GM12878 (cell line): Measurements from ENCODE around the gene ARAP2. TPM values are rescaled to one million over a fixed set of nuclear protein-coding genes. Genes with fewer than 3 reads are reported as not detected.

Source experiments
- ATAC-seq: fragments of 200-7000 bp; cut with Tn5 transposase; 3 replicates; pipeline ENCODE4 v1.9.1; 2020; ENCODE audit warnings: mild to moderate bottlenecking, moderate library complexity
- BruUV-seq: library from RNA; stranded (reverse); fragments of 400-500 nt; replicated peaks from 2 replicates; lab custom pipeline; 2021; lab: Mats Ljungman, UMichigan
- CTCF ChIA-PET: fragments of 300-600 bp; sonication (Branson Sonifier 250); formaldehyde crosslinking; extraction: SDS; loops from one replicate; lab custom pipeline; 2021; ENCODE audit warnings: inconsistent platforms; lab: Yijun Ruan, JAX
- POLR2A ChIA-PET: fragments of 350-600 bp; formaldehyde crosslinking; extraction: SDS; loops from one replicate; lab custom pipeline; 2021; ENCODE audit warnings: inconsistent platforms; lab: Charles Lee
- RAD21 ChIA-PET: fragments of 300-600 bp; sonication (Branson Sonifier 250); formaldehyde crosslinking; loops from one replicate; lab custom pipeline; 2023; ENCODE audit warnings: antibody characterized with exemption; ENCODE audit not compliant: unreplicated experiment; lab: Charles Lee
- SMC1A ChIA-PET: fragments of 300-600 bp; sonication (Branson Sonifier 250); formaldehyde crosslinking; loops from one replicate; lab custom pipeline; 2023; ENCODE audit not compliant: unreplicated experiment, uncharacterized antibody; lab: Charles Lee
- DNase-seq: peaks from one replicate; pipeline ENCODE4 v3.0.0-alpha.2; 2011; ENCODE audit warnings: low read depth, low spot score
- FAIRE-seq: peaks from 3 replicates; lab custom pipeline; 2011; peaks lifted over from hg19 to GRCh38; lab: Jason Lieb, UNC
- H2AFZ ChIP-seq: 2 replicates; pipeline ENCODE4 v1.6.0; 2011; ENCODE audit warnings: low read depth, low read length, control low read depth; ENCODE audit not compliant: control insufficient read depth
- H3K27ac ChIP-seq: 2 replicates; pipeline ENCODE4 v1.5.1; 2011; ENCODE audit warnings: control low read depth; ENCODE audit not compliant: control insufficient read depth, insufficient read depth
- H3K27me3 ChIP-seq, 2 experiments: replicated peaks in 1 of 2; 2 replicates each; pipeline versions ENCODE4 v1.6.0 to v1.6.1; 2011; ENCODE audit warnings: low read length in 1 of 2; ENCODE audit not compliant: control insufficient read depth in 2 of 2, insufficient read depth in 2 of 2
- H3K36me3 ChIP-seq, 2 experiments: 2 replicates each; pipeline ENCODE4 v1.5.1; 2011; ENCODE audit warnings: low read length in 1 of 2; ENCODE audit not compliant: control insufficient read depth in 2 of 2, insufficient read depth in 2 of 2
- H3K4me1 ChIP-seq: 2 replicates; pipeline ENCODE4 v1.6.1; 2011; ENCODE audit warnings: mild to moderate bottlenecking, low read length, moderate library complexity, mixed read lengths; ENCODE audit not compliant: control insufficient read depth, insufficient read depth
- H3K4me2 ChIP-seq: 2 replicates; pipeline ENCODE4 v1.6.0; 2011; ENCODE audit warnings: control low read depth; ENCODE audit not compliant: control insufficient read depth, insufficient read depth
- H3K4me3 ChIP-seq: fragments of 200-600 bp; sonication (generic); 2 replicates; pipeline ENCODE4 v1.5.1; 2016
- H3K79me2 ChIP-seq: 2 replicates; pipeline ENCODE4 v1.6.0; 2011; ENCODE audit warnings: low read length; ENCODE audit not compliant: control insufficient read depth, insufficient read depth
- H3K9ac ChIP-seq: 2 replicates; pipeline ENCODE4 v1.8.0; 2011; ENCODE audit warnings: low read length, control low read depth, mixed read lengths; ENCODE audit not compliant: control insufficient read depth, insufficient read depth
- H3K9me3 ChIP-seq: replicated peaks from 3 replicates; pipeline ENCODE4 v1.5.1; 2011; ENCODE audit warnings: mild to moderate bottlenecking, low read length; ENCODE audit not compliant: control insufficient read depth, insufficient read depth
- H4K20me1 ChIP-seq: 2 replicates; pipeline ENCODE4 v1.6.0; 2011; ENCODE audit not compliant: control insufficient read depth, insufficient read depth
- ATF7 ChIP-seq: fragments of 450-650 bp; IDR thresholded peaks from 2 replicates; pipeline ENCODE4 v1.6.1; 2016; ENCODE audit warnings: low read depth, mild to moderate bottlenecking
- BRCA1 ChIP-seq: IDR thresholded peaks from 2 replicates; pipeline ENCODE4 v1.6.1; 2011; ENCODE audit warnings: low read depth, low read length, improper control_type of control experiment
- CHD2 ChIP-seq: IDR thresholded peaks from 2 replicates; pipeline ENCODE4 v1.6.1; 2011; ENCODE audit warnings: low read depth, low read length, improper control_type of control experiment, borderline replicate concordance
- EED ChIP-seq: sonication (generic); IDR thresholded peaks from 2 replicates; pipeline ENCODE4 v1.6.1; 2016; ENCODE audit warnings: antibody characterized with exemption, low read depth
- ETV6 ChIP-seq, 2 experiments: fragments of 450-650 bp in 1 of 2; IDR thresholded peaks in 1 of 2; conservative IDR thresholded peaks in 1 of 2; 2 replicates each; pipeline ENCODE4 v1.6.1; 2014; ENCODE audit warnings: antibody characterized with exemption in 1 of 2, borderline replicate concordance in 1 of 2, low read depth in 1 of 2, mild to moderate bottlenecking in 1 of 2, moderate library complexity in 1 of 2
- JUNB ChIP-seq: IDR thresholded peaks from 2 replicates; pipeline ENCODE4 v1.6.1; 2016; ENCODE audit warnings: antibody characterized with exemption, mild to moderate bottlenecking
- JUND ChIP-seq: IDR thresholded peaks from 2 replicates; pipeline ENCODE4 v1.6.1; 2012; ENCODE audit warnings: low read depth, mild to moderate bottlenecking, low read length, improper control_type of control experiment, moderate library complexity
- MYB ChIP-seq: fragments of 150-350 bp; IDR thresholded peaks from 2 replicates; pipeline ENCODE4 v1.6.1; 2014; ENCODE audit warnings: mild to moderate bottlenecking, low read depth, low read length, borderline replicate concordance
- NKRF ChIP-seq: fragments of 450-650 bp; conservative IDR thresholded peaks from 2 replicates; pipeline ENCODE4 v1.6.1; 2017; ENCODE audit warnings: mild to moderate bottlenecking, moderate library complexity
- RAD51 ChIP-seq: fragments of 450-650 bp; IDR thresholded peaks from 2 replicates; pipeline ENCODE4 v1.6.1; 2016; ENCODE audit warnings: moderate library complexity, mild to moderate bottlenecking, inconsistent platforms
- RBBP5 ChIP-seq: fragments of 200-600 bp; sonication (generic); conservative IDR thresholded peaks from 2 replicates; pipeline ENCODE4 v1.6.1; 2016
- REST ChIP-seq: IDR thresholded peaks from 2 replicates; pipeline ENCODE4 v1.6.1; 2012; ENCODE audit warnings: mild to moderate bottlenecking, low read depth, low read length
- SIN3A ChIP-seq: IDR thresholded peaks from 2 replicates; pipeline ENCODE4 v1.6.1; 2012; ENCODE audit warnings: low read depth, low read length, improper control_type of control experiment
- SPI1 ChIP-seq: IDR thresholded peaks from 2 replicates; pipeline ENCODE4 v1.6.1; 2011; ENCODE audit warnings: low read depth, mild to moderate bottlenecking, low read length, moderate library complexity, borderline replicate concordance; ENCODE audit not compliant: insufficient read depth
- SREBF2 ChIP-seq: IDR thresholded peaks from 2 replicates; pipeline ENCODE4 v1.6.1; 2012; ENCODE audit warnings: mild to moderate bottlenecking, low read length
- SUZ12 ChIP-seq: fragments of 200-600 bp; sonication (generic); IDR thresholded peaks from one replicate; pipeline ENCODE4 v1.6.1; 2018; ENCODE audit warnings: antibody characterized with exemption, mild to moderate bottlenecking; ENCODE audit not compliant: unreplicated experiment
- TARDBP ChIP-seq: IDR thresholded peaks from 2 replicates; pipeline ENCODE4 v1.6.1; 2016; ENCODE audit warnings: borderline replicate concordance
- TCF12 ChIP-seq: IDR thresholded peaks from 2 replicates; pipeline ENCODE4 v1.6.1; 2011; ENCODE audit warnings: low read depth, mild to moderate bottlenecking, low read length
- USF1 ChIP-seq: IDR thresholded peaks from 2 replicates; pipeline ENCODE4 v1.6.1; 2011; ENCODE audit warnings: borderline replicate concordance, low read depth, mild to moderate bottlenecking, moderate library complexity, mixed read lengths, low read length; ENCODE audit not compliant: insufficient read depth; ENCODE audit errors: extremely low read length
- WGBS: methylation state at CpG from one replicate; pipeline ENCODE4 v1.1.6; 2016; ENCODE audit warnings: low lambda C conversion rate; ENCODE audit not compliant: insufficient replicate concordance, insufficient coverage; ENCODE audit errors: missing lambda C conversion rate; 5-methylcytosine and 5-hydroxymethylcytosine counted together
- in situ Hi-C: fragments of 300-500 bp; cut with MboI; formaldehyde crosslinking; loops from 9 replicates; pipeline ENCODE4 v1.14.3; 2018; ENCODE audit warnings: mixed read lengths
- intact Hi-C: fragments of 100-400 bp; cut with micrococcal nuclease; formaldehyde crosslinking; loops from one replicate; pipeline ENCODE4 v1.14.2; 2022; ENCODE audit not compliant: unreplicated experiment
- polyA plus RNA-seq, 11 experiments: library from polyadenylated mRNA; depleted of rRNA in 4 of 11; unstranded in 6 of 11; stranded (reverse) in 5 of 11; fragments of >200 nt; fragmentation: Nextera tagmentation in 4 of 11; fragmentation: Illumina TruSeq in 1 of 11; extraction: Ambion mirVana in 4 of 11; extraction: Trizol in 1 of 11; gene quantifications; 1 replicate in 1 of 11; 2 replicates in 10 of 11; pipeline versions ENCODE4 v1.2.1 to v1.2.3, GENCODE V29; 2011 to 2016; ENCODE audit warnings: inconsistent platforms in 2 of 11, missing spikeins in 2 of 11, low read depth in 1 of 11
- total RNA-seq, 4 experiments: library from RNA; depleted of rRNA in 3 of 4; stranded (reverse); fragments of >200 nt in 3 of 4; fragmentation: Illumina TruSeq in 1 of 4; extraction: Trizol in 1 of 4; gene quantifications; 2 replicates each; pipeline versions ENCODE4 v1.2.1 to v1.2.3, GENCODE V29; 2013 to 2021

The ARAP2 gene
- total and polyA plus RNA-seq, 10 of the 15 experiments (the other 5 are each of a cell fraction or from before 2014, with no cell fraction given) = 5.4 to 36.1 (median 12.2) TPM

- H3K4me1 ChIP-seq = peaks cover 6% of the 10 kb centered on the region; the same call in 1 of the 2 replicates
- no peak overlapping the region for H3K9ac ChIP-seq
- H2AFZ ChIP-seq = no peak overlapping the region
- ATAC-seq (peak; percentile 97), FAIRE-seq (no peak), DNase-seq (peak; percentile 53)
- H3K79me2 ChIP-seq = no peaks in the 10 kb centered on the region
- BruUV-seq = no TSS peak
- in situ Hi-C loops (no loop called here), intact Hi-C loops (loop anchor here (1.0 kb wide), 1 partner anchor 111 kb away; no protein-coding TSS in a partner anchor)
- RAD21 ChIA-PET = interaction anchor here (0.7 to 1.1 kb wide), 4 partner anchors 12 to 319 kb away, joined by 3 read pairs; no protein-coding TSS in a partner anchor
- H3K27me3 ChIP-seq = no peaks in the 10 kb centered on the region
- SMC1A ChIA-PET = interaction anchor here (0.8 to 1.3 kb wide), 3 partner anchors 13 to 161 kb away, joined by 4 to 7 read pairs (median 4); no protein-coding TSS in a partner anchor
- H3K4me3 ChIP-seq = no peak overlapping the region
- H3K9me3 ChIP-seq = no peaks in the 10 kb centered on the region
- H3K27ac ChIP-seq = peak overlapping the region; percentile 49
- 0 out of 4 replicates have a peak, but pooled peaks cover 0 to 6% of the 10 kb centered on the region in 2 experiments for H3K36me3 ChIP-seq
- CTCF ChIA-PET = interaction anchor here (1.0 to 2.1 kb wide), 3 partner anchors 23 to 318 kb away, joined by 3 to 9 read pairs (median 5); no protein-coding TSS in a partner anchor
- WGBS = 39% methylated on average over 3 of the region's 3 CpGs
- H3K4me2 ChIP-seq = no peak overlapping the region
- no peaks in the 10 kb centered on the region for H4K20me1 ChIP-seq
- POLR2A ChIA-PET = no interaction called here
- TF ChIP-seq SIN3A (no peak), JUND (no peak), TCF12 (no peak), USF1 (no peak), TARDBP (no peak; the same call in 1 of the 2 replicates), ATF7 (peak; percentile 92), RAD51 (no peak), ETV6 (conservative IDR thresholded peaks at IDR 0.05 in 1 of 2, IDR thresholded peaks at IDR 0.05 in 1 of 2; ENCODE audit: borderline replicate concordance in 1 of 2, low read depth in 1 of 2) (peak in 1 of 2 experiments; percentile 61; a peak in 1 of 4 replicates), BRCA1 (no peak), JUNB (peak; percentile 81), SREBF2 (no peak), NKRF (no peak), CHD2 (no peak), SPI1 (peak; percentile 87), RBBP5 (no peak), MYB (no peak), SUZ12 (no peak), EED (peak; percentile 59), REST (no peak)
Observed at GRCh38 chr4:36081185-36081584, 163.1 kb downstream of the ARAP2 start.
